BE2C (cell line): ENCODE results near the gene KRT32.
A peak's percentile ranks its signal among the peaks of the same experiment; 100 is the strongest.

Experiments
- DNase-seq: peaks from one replicate; pipeline ENCODE4 v3.0.0-alpha.2; 2020
- H3K27me3 ChIP-seq: fragments of 250-450 bp; sonication (Bioruptor Pico); 2 replicates; pipeline ENCODE4 v1.5.1; 2020; ENCODE audit warnings: mild to moderate bottlenecking
- H3K36me3 ChIP-seq: fragments of 250-450 bp; sonication (Bioruptor Pico); 2 replicates; pipeline ENCODE4 v1.5.1; 2020; ENCODE audit warnings: mild to moderate bottlenecking
- H3K4me1 ChIP-seq: fragments of 250-450 bp; sonication (Bioruptor Pico); 2 replicates; pipeline ENCODE4 v1.5.1; 2020
- H3K4me3 ChIP-seq: 2 replicates; pipeline ENCODE4 v1.5.1; 2011; ENCODE audit warnings: low read depth, low read length
- H3K9me3 ChIP-seq: fragments of 250-450 bp; sonication (Bioruptor Pico); 2 replicates; pipeline ENCODE4 v1.5.1; 2020
- CTCF ChIP-seq: IDR thresholded peaks from 2 replicates; pipeline ENCODE4 v1.5.1; 2012; ENCODE audit warnings: mild to moderate bottlenecking, low read depth, low read length

Gene KRT32

GRCh38 chr17:41496803-41497484, 29.8 kb upstream of the KRT32 start:
- H3K4me1 ChIP-seq: peaks cover 13% of the 10 kb centered on the region
- TF ChIP-seq CTCF: peak; percentile 91
- H3K9me3 ChIP-seq: no peaks in the 10 kb centered on the region
- DNase-seq: peak; percentile 84
- no peak overlapping the region for H3K4me3 ChIP-seq
- H3K36me3 ChIP-seq: no peaks in the 10 kb centered on the region
- no peaks in the 10 kb centered on the region for H3K27me3 ChIP-seq

GRCh38 chr17:41494524-41494923, 27.3 kb upstream of the KRT32 start:
- TF ChIP-seq CTCF: no peak
- no peak for DNase-seq
- no peak overlapping the region for H3K4me3 ChIP-seq
- peaks cover 7% of the 10 kb centered on the region for H3K4me1 ChIP-seq
- H3K27me3 ChIP-seq: no peaks in the 10 kb centered on the region
- no peaks in the 10 kb centered on the region for H3K9me3 ChIP-seq
- H3K36me3 ChIP-seq: no peaks in the 10 kb centered on the region

GRCh38 chr17:41492771-41493170, 25.6 kb upstream of the KRT32 start:
- no peaks in the 10 kb centered on the region for H3K36me3 ChIP-seq
- peak; percentile 70 for DNase-seq
- no peaks in the 10 kb centered on the region for H3K9me3 ChIP-seq
- H3K4me3 ChIP-seq: no peak overlapping the region
- no peaks in the 10 kb centered on the region for H3K27me3 ChIP-seq
- no peak for TF ChIP-seq CTCF
- peaks cover 7% of the 10 kb centered on the region for H3K4me1 ChIP-seq

- Histone ChIP-seq H3K36me3 (no peaks in the 10 kb centered on the region), H3K4me1 (peaks cover 7% of the 10 kb centered on the region), H3K27me3 (no peaks in the 10 kb centered on the region), H3K9me3 (no peaks in the 10 kb centered on the region), H3K4me3 (no peak overlapping the region)
- no peak for TF ChIP-seq CTCF
- DNase-seq: no peak
These were observed 25.2 kb upstream of the KRT32 start for GRCh38 chr17:41492351-41492750.

- H3K4me1 ChIP-seq: peaks cover 7% of the 10 kb centered on the region
These were observed 24.3 kb upstream of the KRT32 start for GRCh38 chr17:41491476-41491875.

More at GRCh38 chr17:41491476-41491875, 24.3 kb upstream of the KRT32 start:
- Histone ChIP-seq H3K4me3 (no peak overlapping the region), H3K27me3 (no peaks in the 10 kb centered on the region), H3K9me3 (no peaks in the 10 kb centered on the region), H3K36me3 (no peaks in the 10 kb centered on the region)
- TF ChIP-seq CTCF: no peak
- DNase-seq: no peak
